ENCODE data around the gene KLHL12.

The KLHL12 gene

GRCh38 chr1:202888531-202889360 is 38.3 kb downstream of the KLHL12 start, which contains the start of gene RABIF:
RABIF (minus strand) TSS chr1:202889149; CDS start chr1:202889098, 51 bp downstream.
- in situ Hi-C loops (cut with MboI; ENCODE audit: low sequenced_read_pairs) = no loop called here

GRCh38 chr1:202888221-202888530 is 38.9 kb downstream of the KLHL12 start:
- in situ Hi-C loops (cut with MboI; ENCODE audit: low sequenced_read_pairs) = no loop called here

GRCh38 chr1:202880961-202881460 is 46.0 kb downstream of the KLHL12 start:
- in situ Hi-C loops (cut with MboI; ENCODE audit: low sequenced_read_pairs) = no loop called here

GRCh38 chr1:202880062-202880461 is 47.0 kb downstream of the KLHL12 start:
- in situ Hi-C loops (cut with MboI; ENCODE audit: low sequenced_read_pairs) = no loop called here

- in situ Hi-C loops (cut with MboI; ENCODE audit: low sequenced_read_pairs) = no loop called here
Measured at GRCh38 chr1:202879128-202879527, 47.9 kb downstream of the KLHL12 start.

GRCh38 chr1:202873026-202873425 is 54.0 kb downstream of the KLHL12 start:
- in situ Hi-C loops (cut with MboI; ENCODE audit: low sequenced_read_pairs) = no loop called here

GRCh38 chr1:202871367-202871766 is 55.7 kb downstream of the KLHL12 start:
- in situ Hi-C loops (cut with MboI; ENCODE audit: low sequenced_read_pairs) = no loop called here

GRCh38 chr1:202862679-202863560 is 64.1 kb downstream of the KLHL12 start:
- in situ Hi-C loops (cut with MboI; ENCODE audit: low sequenced_read_pairs) = no loop called here

GRCh38 chr1:202861420-202862132 is 65.5 kb downstream of the KLHL12 start:
- in situ Hi-C loops (cut with MboI; ENCODE audit: low sequenced_read_pairs) = no loop called here

GRCh38 chr1:202860744-202861419 is 66.2 kb downstream of the KLHL12 start:
- in situ Hi-C loops (cut with MboI; ENCODE audit: low sequenced_read_pairs) = no loop called here

- in situ Hi-C loops (cut with MboI; ENCODE audit: low sequenced_read_pairs) = no loop called here
Measured at GRCh38 chr1:202858789-202859414, 68.1 kb downstream of the KLHL12 start.

GRCh38 chr1:202858331-202858730 is 68.7 kb downstream of the KLHL12 start:
- in situ Hi-C loops (cut with MboI; ENCODE audit: low sequenced_read_pairs) = no loop called here

- in situ Hi-C loops (cut with MboI; ENCODE audit: low sequenced_read_pairs) = no loop called here
Measured at GRCh38 chr1:202857136-202857610, 69.9 kb downstream of the KLHL12 start.

GRCh38 chr1:202856014-202856413 is 71.0 kb downstream of the KLHL12 start:
- in situ Hi-C loops (cut with MboI; ENCODE audit: low sequenced_read_pairs) = no loop called here

GRCh38 chr1:202854787-202855186 is 72.2 kb downstream of the KLHL12 start:
- in situ Hi-C loops (cut with MboI; ENCODE audit: low sequenced_read_pairs) = no loop called here

GRCh38 chr1:202852163-202852904 is 74.7 kb downstream of the KLHL12 start:
- in situ Hi-C loops (cut with MboI; ENCODE audit: low sequenced_read_pairs) = no loop called here

- in situ Hi-C loops (cut with MboI; ENCODE audit: low sequenced_read_pairs) = no loop called here
Measured at GRCh38 chr1:202850593-202851362, 76.3 kb downstream of the KLHL12 start.

GRCh38 chr1:202848191-202848542 is 78.9 kb downstream of the KLHL12 start:
- in situ Hi-C loops (cut with MboI; ENCODE audit: low sequenced_read_pairs) = no loop called here

- in situ Hi-C loops (cut with MboI; ENCODE audit: low sequenced_read_pairs) = no loop called here
Measured at GRCh38 chr1:202844935-202845334, 82.1 kb downstream of the KLHL12 start.
